HEK293 (cell line): Measurements from ENCODE around the gene GTPBP1.

Experiments
- CTCF ChIA-PET: fragments of 350-600 bp; formaldehyde crosslinking; extraction: SDS; loops from one replicate; lab custom pipeline; 2021; ENCODE audit warnings: antibody characterized with exemption; lab: Yijun Ruan, JAX
- POLR2A ChIA-PET: fragments of 300-600 bp; formaldehyde crosslinking; extraction: SDS; loops from one replicate; lab custom pipeline; 2020; ENCODE audit warnings: antibody characterized with exemption, inconsistent platforms; lab: Yijun Ruan, JAX
- H3K27ac ChIP-seq: fragments of 200-500 bp; sonication (Bioruptor generic); 2 replicates; pipeline ENCODE4 v1.5.1; 2014; ENCODE audit warnings: low read depth, low read length, control low read depth, inconsistent platforms; ENCODE audit errors: extremely low read depth
- H3K36me3 ChIP-seq, 2 experiments: fragments of 200-500 bp in 1 of 2; sonication (Bioruptor generic) in 1 of 2; 1 replicate in 1 of 2; 2 replicates in 1 of 2; pipeline ENCODE4 v1.5.1; 2014 to 2017; ENCODE audit warnings: inconsistent platforms in 2 of 2, low read length in 2 of 2; ENCODE audit not compliant: control insufficient read depth in 2 of 2, insufficient read depth in 1 of 2
- H3K4me1 ChIP-seq: fragments of 200-500 bp; sonication (Bioruptor generic); 2 replicates; pipeline ENCODE4 v1.5.1; 2014; ENCODE audit warnings: mild to moderate bottlenecking, low read length, inconsistent platforms; ENCODE audit not compliant: control insufficient read depth, insufficient read depth
- H3K4me3 ChIP-seq: 2 replicates; pipeline ENCODE4 v1.5.1; 2011; ENCODE audit warnings: low read depth, mild to moderate bottlenecking, control low read depth, low read length, moderate library complexity
- H3K9me3 ChIP-seq: fragments of 200-500 bp; sonication (Bioruptor generic); 2 replicates; pipeline ENCODE4 v1.5.1; 2014; ENCODE audit warnings: low read depth, low read length, inconsistent platforms; ENCODE audit not compliant: control insufficient read depth, insufficient read depth
- BCL11A ChIP-seq: fragments of 450-650 bp; formaldehyde crosslinking; IDR thresholded peaks from 2 replicates; pipeline ENCODE4 v1.5.1; 2016; ENCODE audit warnings: low read depth, missing biosample characterization, missing genetic modification characterization
- CTCF ChIP-seq: fragments of 450-650 bp; formaldehyde crosslinking; IDR thresholded peaks from 2 replicates; pipeline ENCODE4 v1.5.1; 2016; ENCODE audit warnings: missing biosample characterization, missing genetic modification characterization
- GLI2 ChIP-seq: fragments of 450-650 bp; formaldehyde crosslinking; IDR thresholded peaks from 2 replicates; pipeline ENCODE4; 2017; ENCODE audit warnings: missing biosample characterization, missing genetic modification characterization, low read depth, borderline replicate concordance
- GLIS1 ChIP-seq: fragments of 450-650 bp; formaldehyde crosslinking; IDR thresholded peaks from 2 replicates; pipeline ENCODE4 v1.5.1; 2016; ENCODE audit warnings: missing biosample characterization, missing genetic modification characterization
- RBAK ChIP-seq: fragments of 450-650 bp; formaldehyde crosslinking; IDR thresholded peaks from 2 replicates; pipeline ENCODE4 v1.5.1; 2016; ENCODE audit warnings: missing biosample characterization, missing genetic modification characterization
- REPIN1 ChIP-seq: fragments of 450-650 bp; formaldehyde crosslinking; IDR thresholded peaks from 2 replicates; pipeline ENCODE4 v1.5.1; 2017; ENCODE audit warnings: missing biosample characterization, missing genetic modification characterization, low read depth
- ZNF132 ChIP-seq: fragments of 450-650 bp; formaldehyde crosslinking; IDR thresholded peaks from 2 replicates; pipeline ENCODE4 v1.5.1; 2017; ENCODE audit warnings: missing biosample characterization, missing genetic modification characterization, borderline replicate concordance
- ZNF366 ChIP-seq: fragments of 450-650 bp; formaldehyde crosslinking; conservative IDR thresholded peaks from 2 replicates; pipeline ENCODE4 v1.5.1; 2016; ENCODE audit warnings: missing biosample characterization, missing genetic modification characterization
- ZNF37A ChIP-seq: fragments of 450-650 bp; IDR thresholded peaks from 2 replicates; pipeline ENCODE4 v1.5.1; 2018; ENCODE audit warnings: missing biosample characterization, missing genetic modification characterization
- ZNF473 ChIP-seq: fragments of 450-650 bp; formaldehyde crosslinking; IDR thresholded peaks from 2 replicates; pipeline ENCODE4 v1.5.1; 2017; ENCODE audit warnings: missing biosample characterization, missing genetic modification characterization
- ZNF518A ChIP-seq: fragments of 450-650 bp; formaldehyde crosslinking; conservative IDR thresholded peaks from 2 replicates; pipeline ENCODE4 v1.5.1; 2016; ENCODE audit warnings: low read depth, missing biosample characterization, missing genetic modification characterization
- ZNF521 ChIP-seq: fragments of 450-650 bp; formaldehyde crosslinking; IDR thresholded peaks from 2 replicates; pipeline ENCODE4 v1.5.1; 2017; ENCODE audit warnings: missing biosample characterization, mild to moderate bottlenecking, missing genetic modification characterization
- ZNF530 ChIP-seq: fragments of 450-650 bp; formaldehyde crosslinking; IDR thresholded peaks from 2 replicates; pipeline ENCODE4 v1.5.1; 2016; ENCODE audit warnings: low read depth, missing biosample characterization, missing genetic modification characterization
- ZNF658 ChIP-seq: fragments of 450-650 bp; formaldehyde crosslinking; IDR thresholded peaks from 2 replicates; pipeline ENCODE4; 2016; ENCODE audit warnings: missing biosample characterization, missing genetic modification characterization
- ZNF768 ChIP-seq: fragments of 450-650 bp; formaldehyde crosslinking; IDR thresholded peaks from 2 replicates; pipeline ENCODE4 v1.5.1; 2018; ENCODE audit warnings: missing biosample characterization, mild to moderate bottlenecking, missing genetic modification characterization
- ZNF837 ChIP-seq: fragments of 450-650 bp; formaldehyde crosslinking; IDR thresholded peaks from 2 replicates; pipeline ENCODE4 v1.5.1; 2016; ENCODE audit warnings: missing biosample characterization, missing genetic modification characterization
- TF ChIP-seq, protein P1 (sequence below): fragments of 450-650 bp; formaldehyde crosslinking; IDR thresholded peaks from 2 replicates; pipeline ENCODE4 v1.5.1; 2016; ENCODE audit warnings: missing biosample characterization, missing genetic modification characterization
- TF ChIP-seq, protein P2 (sequence below): fragments of 450-650 bp; formaldehyde crosslinking; IDR thresholded peaks from 2 replicates; pipeline ENCODE4 v1.5.1; 2017; ENCODE audit warnings: missing biosample characterization, missing genetic modification characterization
- TF ChIP-seq, protein P3 (sequence below): fragments of 450-650 bp; formaldehyde crosslinking; IDR thresholded peaks from 2 replicates; pipeline ENCODE4 v1.5.0; 2017; ENCODE audit warnings: missing biosample characterization, missing genetic modification characterization, borderline replicate concordance

GTPBP1 gene

GRCh38 chr22:38716826-38717225, 11.1 kb downstream of the GTPBP1 start (continued):
- no peak for TF ChIP-seq ZNF518A (tag by site-specific recombination)
- TF ChIP-seq, protein P1, sequence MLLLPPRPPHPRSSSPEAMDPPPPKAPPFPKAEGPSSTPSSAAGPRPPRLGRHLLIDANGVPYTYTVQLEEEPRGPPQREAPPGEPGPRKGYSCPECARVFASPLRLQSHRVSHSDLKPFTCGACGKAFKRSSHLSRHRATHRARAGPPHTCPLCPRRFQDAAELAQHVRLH, result no peak
- no peak for TF ChIP-seq BCL11A (tag by site-specific recombination)
- TF ChIP-seq GLI2 (tag by site-specific recombination), result no peak
- TF ChIP-seq, protein P2, sequence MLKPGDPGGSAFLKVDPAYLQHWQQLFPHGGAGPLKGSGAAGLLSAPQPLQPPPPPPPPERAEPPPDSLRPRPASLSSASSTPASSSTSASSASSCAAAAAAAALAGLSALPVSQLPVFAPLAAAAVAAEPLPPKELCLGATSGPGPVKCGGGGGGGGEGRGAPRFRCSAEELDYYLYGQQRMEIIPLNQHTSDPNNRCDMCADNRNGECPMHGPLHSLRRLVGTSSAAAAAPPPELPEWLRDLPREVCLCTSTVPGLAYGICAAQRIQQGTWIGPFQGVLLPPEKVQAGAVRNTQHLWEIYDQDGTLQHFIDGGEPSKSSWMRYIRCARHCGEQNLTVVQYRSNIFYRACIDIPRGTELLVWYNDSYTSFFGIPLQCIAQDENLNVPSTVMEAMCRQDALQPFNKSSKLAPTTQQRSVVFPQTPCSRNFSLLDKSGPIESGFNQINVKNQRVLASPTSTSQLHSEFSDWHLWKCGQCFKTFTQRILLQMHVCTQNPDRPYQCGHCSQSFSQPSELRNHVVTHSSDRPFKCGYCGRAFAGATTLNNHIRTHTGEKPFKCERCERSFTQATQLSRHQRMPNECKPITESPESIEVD (tag by site-specific recombination), result no peak
- TF ChIP-seq REPIN1 (tag by site-specific recombination), result no peak
- TF ChIP-seq, all 188 proteins: peak for 0

DNA sequence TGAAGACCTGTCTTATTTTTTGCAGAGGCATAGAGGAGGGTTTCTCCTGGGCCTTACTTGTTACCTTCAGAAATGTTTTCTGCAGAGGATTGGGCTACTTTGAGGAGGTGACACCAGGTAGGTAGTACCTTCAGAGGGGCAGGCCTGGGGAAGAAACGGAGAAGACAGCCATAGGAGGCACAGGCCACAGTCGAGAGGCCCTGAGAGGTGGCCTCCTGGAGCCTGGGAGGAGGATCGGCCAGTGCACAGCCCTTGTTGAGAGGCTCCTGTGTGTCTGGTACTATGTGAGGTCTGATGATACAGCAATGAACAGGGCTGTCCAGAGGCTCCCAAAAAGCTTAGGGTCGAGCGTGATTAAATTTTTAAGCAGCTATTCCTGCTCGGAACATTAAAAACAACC, 11.5 kb downstream of the GTPBP1 start:
- Histone ChIP-seq H3K27ac (peak overlapping the region; percentile 34; the same call in 1 of the 2 replicates), H3K9me3 (no peaks in the 10 kb centered on the region), H3K4me3 (no peak overlapping the region)
- ChIA-PET CTCF (interaction anchor here (1.0 to 2.7 kb wide), 5 partner anchors 10 to 36 kb away, joined by 3 to 19 read pairs (median 4); partner anchors contain the start of genes GTPBP1 and TOMM22), POLR2A (interaction anchor here (1.2 to 2.0 kb wide), 3 partner anchors 9 to 36 kb away, joined by 4 to 12 read pairs (median 4); partner anchors contain the start of gene GTPBP1)
- no peak for TF ChIP-seq ZNF768
- TF ChIP-seq GLIS1, result peak; percentile 51; the same call in 1 of the 2 replicates
- TF ChIP-seq, all 188 proteins: peak for 1
- H3K36me3 ChIP-seq, result peaks cover 24 to 72% of the 10 kb centered on the region in 2 experiments
- peaks cover 12% of the 10 kb centered on the region for H3K4me1 ChIP-seq

GRCh38 chr22:38718414-38718813, 12.7 kb downstream of the GTPBP1 start:
- CTCF ChIA-PET, result interaction anchor here (0.6 to 2.7 kb wide), 12 partner anchors 9 to 666 kb away, joined by 3 to 19 read pairs (median 4); partner anchors contain the start of genes GTPBP1 and TOMM22
- H3K27ac ChIP-seq, result peak overlapping the region; percentile 34; the same call in 1 of the 2 replicates
- no peaks in the 10 kb centered on the region for H3K9me3 ChIP-seq
- H3K4me1 ChIP-seq, result peaks cover 12% of the 10 kb centered on the region
- peaks cover 26 to 74% of the 10 kb centered on the region in 2 experiments for H3K36me3 ChIP-seq
- H3K4me3 ChIP-seq, result no peak overlapping the region
- POLR2A ChIA-PET, result interaction anchor here (1.1 to 2.0 kb wide), 4 partner anchors 11 to 37 kb away, joined by 4 to 12 read pairs (median 4); partner anchors contain the start of gene GTPBP1
- TF ChIP-seq, protein P2 (tag by site-specific recombination), result no peak
- TF ChIP-seq ZNF366, result peak; percentile 39; the same call in 1 of the 2 replicates
- no peak for TF ChIP-seq ZNF132 (tag by site-specific recombination)
- no peak for TF ChIP-seq ZNF521 (tag by site-specific recombination)
- no peak for TF ChIP-seq ZNF658
- no peak for TF ChIP-seq RBAK (tag by site-specific recombination)
- peak; percentile 99 for TF ChIP-seq ZNF530 (tag by site-specific recombination)
- TF ChIP-seq ZNF837 (tag by site-specific recombination), result no peak
- peak; percentile 58 for TF ChIP-seq CTCF (tag by site-specific recombination)
- TF ChIP-seq, protein P3, sequence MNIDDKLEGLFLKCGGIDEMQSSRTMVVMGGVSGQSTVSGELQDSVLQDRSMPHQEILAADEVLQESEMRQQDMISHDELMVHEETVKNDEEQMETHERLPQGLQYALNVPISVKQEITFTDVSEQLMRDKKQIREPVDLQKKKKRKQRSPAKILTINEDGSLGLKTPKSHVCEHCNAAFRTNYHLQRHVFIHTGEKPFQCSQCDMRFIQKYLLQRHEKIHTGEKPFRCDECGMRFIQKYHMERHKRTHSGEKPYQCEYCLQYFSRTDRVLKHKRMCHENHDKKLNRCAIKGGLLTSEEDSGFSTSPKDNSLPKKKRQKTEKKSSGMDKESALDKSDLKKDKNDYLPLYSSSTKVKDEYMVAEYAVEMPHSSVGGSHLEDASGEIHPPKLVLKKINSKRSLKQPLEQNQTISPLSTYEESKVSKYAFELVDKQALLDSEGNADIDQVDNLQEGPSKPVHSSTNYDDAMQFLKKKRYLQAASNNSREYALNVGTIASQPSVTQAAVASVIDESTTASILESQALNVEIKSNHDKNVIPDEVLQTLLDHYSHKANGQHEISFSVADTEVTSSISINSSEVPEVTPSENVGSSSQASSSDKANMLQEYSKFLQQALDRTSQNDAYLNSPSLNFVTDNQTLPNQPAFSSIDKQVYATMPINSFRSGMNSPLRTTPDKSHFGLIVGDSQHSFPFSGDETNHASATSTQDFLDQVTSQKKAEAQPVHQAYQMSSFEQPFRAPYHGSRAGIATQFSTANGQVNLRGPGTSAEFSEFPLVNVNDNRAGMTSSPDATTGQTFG (tag by site-specific recombination), result no peak
- no peak for TF ChIP-seq ZNF37A (tag by site-specific recombination)
- TF ChIP-seq ZNF473 (tag by site-specific recombination), result no peak
